HL-60 (cell line): ENCODE data around the gene SYNM.

ENCODE experiments used
- DNase-seq, 2 experiments: peaks; one replicate each; pipeline ENCODE4 v3.0.0-alpha.2; 2010 to 2020; ENCODE audit warnings: low read depth in 1 of 2, low spot score in 1 of 2
- H3K27ac ChIP-seq: fragments of 250-450 bp; sonication (Bioruptor Pico); replicated peaks from 2 replicates; pipeline ENCODE4 v1.5.1; 2020; ENCODE audit warnings: mild to moderate bottlenecking, moderate library complexity
- H3K27me3 ChIP-seq: fragments of 250-450 bp; sonication (Bioruptor Pico); 2 replicates; pipeline ENCODE4 v1.5.1; 2021; ENCODE audit warnings: mild to moderate bottlenecking, moderate library complexity; ENCODE audit not compliant: insufficient read depth, poor library complexity, severe bottlenecking
- H3K4me3 ChIP-seq: replicated peaks from 2 replicates; pipeline ENCODE4 v1.5.1; 2011; ENCODE audit warnings: mild to moderate bottlenecking, control low read depth, low read length; ENCODE audit not compliant: insufficient read depth
- GABPA ChIP-seq: IDR thresholded peaks from 2 replicates; pipeline ENCODE4 v1.6.1; 2012; ENCODE audit warnings: low read depth
- POLR2AphosphoS5 ChIP-seq: IDR thresholded peaks from 2 replicates; pipeline ENCODE4 v1.6.1; 2012; ENCODE audit warnings: low read depth
- SPI1 ChIP-seq: IDR thresholded peaks from 2 replicates; pipeline ENCODE4 v1.6.1; 2012; ENCODE audit warnings: low read depth, mild to moderate bottlenecking, borderline replicate concordance
- TF ChIP-seq, protein P1 (sequence below): IDR thresholded peaks from 2 replicates; pipeline ENCODE4 v1.6.1; 2012; ENCODE audit warnings: low read depth; ENCODE audit not compliant: insufficient replicate concordance
- TF ChIP-seq, protein P2 (sequence below): IDR thresholded peaks from one replicate; pipeline ENCODE4 v1.5.1; 2011; ENCODE audit warnings: low read length, control low read depth, inconsistent platforms; ENCODE audit not compliant: insufficient read depth

Gene SYNM

DNA sequence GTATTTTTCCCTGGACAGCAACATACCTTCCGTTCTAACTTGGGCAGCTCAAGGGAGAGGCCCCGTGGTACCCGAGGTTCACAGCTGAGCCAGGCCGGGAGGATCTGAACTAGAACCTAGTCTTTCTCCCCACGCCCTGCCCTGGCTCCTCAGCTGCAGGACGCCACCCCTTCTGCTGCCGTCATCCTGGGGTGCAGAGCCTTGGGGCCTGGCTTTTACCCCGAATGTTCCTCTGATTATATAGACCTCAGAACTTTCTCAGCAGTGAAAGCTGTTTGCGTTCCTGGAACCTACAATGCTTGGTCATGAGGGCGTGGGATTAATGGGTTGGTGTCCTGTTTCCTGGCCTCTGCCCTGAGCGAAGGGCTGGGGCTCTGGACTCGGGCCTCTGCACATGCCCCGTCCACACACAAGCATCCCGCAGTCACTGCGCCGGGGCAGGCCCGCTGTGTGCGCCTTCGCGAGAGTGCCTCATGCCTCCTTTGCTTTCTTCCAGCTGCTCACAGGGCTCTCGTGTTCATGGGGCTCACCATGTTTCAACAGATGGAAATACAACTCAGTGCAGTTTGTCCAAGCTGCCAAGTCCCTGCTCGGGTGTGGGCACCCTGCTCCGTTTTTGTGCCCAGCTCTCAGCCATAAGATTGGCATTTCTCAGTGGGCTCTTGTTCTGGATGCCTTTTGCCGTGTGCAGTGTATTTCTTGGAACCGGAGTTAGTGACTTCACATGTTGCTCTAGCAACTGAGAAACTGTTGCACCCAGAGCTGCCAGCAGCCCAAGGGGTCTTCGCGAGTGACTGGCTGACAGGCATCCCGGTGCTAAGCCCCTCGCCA is 20.4 kb downstream of the SYNM start:
- TF ChIP-seq SPI1 (no peak), GABPA (no peak), POLR2AphosphoS5 (no peak)
- TF ChIP-seq, protein P1, sequence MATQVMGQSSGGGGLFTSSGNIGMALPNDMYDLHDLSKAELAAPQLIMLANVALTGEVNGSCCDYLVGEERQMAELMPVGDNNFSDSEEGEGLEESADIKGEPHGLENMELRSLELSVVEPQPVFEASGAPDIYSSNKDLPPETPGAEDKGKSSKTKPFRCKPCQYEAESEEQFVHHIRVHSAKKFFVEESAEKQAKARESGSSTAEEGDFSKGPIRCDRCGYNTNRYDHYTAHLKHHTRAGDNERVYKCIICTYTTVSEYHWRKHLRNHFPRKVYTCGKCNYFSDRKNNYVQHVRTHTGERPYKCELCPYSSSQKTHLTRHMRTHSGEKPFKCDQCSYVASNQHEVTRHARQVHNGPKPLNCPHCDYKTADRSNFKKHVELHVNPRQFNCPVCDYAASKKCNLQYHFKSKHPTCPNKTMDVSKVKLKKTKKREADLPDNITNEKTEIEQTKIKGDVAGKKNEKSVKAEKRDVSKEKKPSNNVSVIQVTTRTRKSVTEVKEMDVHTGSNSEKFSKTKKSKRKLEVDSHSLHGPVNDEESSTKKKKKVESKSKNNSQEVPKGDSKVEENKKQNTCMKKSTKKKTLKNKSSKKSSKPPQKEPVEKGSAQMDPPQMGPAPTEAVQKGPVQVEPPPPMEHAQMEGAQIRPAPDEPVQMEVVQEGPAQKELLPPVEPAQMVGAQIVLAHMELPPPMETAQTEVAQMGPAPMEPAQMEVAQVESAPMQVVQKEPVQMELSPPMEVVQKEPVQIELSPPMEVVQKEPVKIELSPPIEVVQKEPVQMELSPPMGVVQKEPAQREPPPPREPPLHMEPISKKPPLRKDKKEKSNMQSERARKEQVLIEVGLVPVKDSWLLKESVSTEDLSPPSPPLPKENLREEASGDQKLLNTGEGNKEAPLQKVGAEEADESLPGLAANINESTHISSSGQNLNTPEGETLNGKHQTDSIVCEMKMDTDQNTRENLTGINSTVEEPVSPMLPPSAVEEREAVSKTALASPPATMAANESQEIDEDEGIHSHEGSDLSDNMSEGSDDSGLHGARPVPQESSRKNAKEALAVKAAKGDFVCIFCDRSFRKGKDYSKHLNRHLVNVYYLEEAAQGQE: no peak
- TF ChIP-seq, protein P2, sequence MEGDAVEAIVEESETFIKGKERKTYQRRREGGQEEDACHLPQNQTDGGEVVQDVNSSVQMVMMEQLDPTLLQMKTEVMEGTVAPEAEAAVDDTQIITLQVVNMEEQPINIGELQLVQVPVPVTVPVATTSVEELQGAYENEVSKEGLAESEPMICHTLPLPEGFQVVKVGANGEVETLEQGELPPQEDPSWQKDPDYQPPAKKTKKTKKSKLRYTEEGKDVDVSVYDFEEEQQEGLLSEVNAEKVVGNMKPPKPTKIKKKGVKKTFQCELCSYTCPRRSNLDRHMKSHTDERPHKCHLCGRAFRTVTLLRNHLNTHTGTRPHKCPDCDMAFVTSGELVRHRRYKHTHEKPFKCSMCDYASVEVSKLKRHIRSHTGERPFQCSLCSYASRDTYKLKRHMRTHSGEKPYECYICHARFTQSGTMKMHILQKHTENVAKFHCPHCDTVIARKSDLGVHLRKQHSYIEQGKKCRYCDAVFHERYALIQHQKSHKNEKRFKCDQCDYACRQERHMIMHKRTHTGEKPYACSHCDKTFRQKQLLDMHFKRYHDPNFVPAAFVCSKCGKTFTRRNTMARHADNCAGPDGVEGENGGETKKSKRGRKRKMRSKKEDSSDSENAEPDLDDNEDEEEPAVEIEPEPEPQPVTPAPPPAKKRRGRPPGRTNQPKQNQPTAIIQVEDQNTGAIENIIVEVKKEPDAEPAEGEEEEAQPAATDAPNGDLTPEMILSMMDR: no peak

DNA sequence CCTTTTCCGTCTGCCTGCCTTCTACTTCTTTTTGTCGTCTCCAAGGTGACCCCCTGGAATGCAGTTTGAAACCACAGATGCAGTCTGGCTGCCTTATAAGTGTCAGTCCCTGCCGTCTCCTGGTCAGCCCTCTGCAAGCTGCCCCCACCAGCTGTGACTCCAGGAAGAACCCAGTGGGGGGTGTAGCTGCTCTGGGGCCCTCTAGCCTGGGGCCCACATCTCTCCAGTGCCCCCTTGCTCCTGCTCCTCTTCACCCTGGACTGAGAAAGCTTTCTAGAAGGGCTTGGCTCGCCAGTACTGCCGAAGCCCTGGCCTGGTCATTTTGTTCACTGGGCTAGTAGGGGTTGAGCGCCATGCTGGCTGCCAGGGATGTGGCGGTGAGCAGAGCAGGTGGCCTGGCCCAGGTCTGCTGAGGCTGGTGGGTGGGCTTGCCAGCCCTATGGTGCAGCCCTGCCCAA is 21.3 kb downstream of the SYNM start:
- no peak for DNase-seq

More for the DNA sequence above, 20.4 kb downstream of the SYNM start:
- no peak overlapping the region for H3K4me3 ChIP-seq
- no peak for DNase-seq
- H3K27ac ChIP-seq: no peak overlapping the region
- H3K27me3 ChIP-seq: no peaks in the 10 kb centered on the region

DNA sequence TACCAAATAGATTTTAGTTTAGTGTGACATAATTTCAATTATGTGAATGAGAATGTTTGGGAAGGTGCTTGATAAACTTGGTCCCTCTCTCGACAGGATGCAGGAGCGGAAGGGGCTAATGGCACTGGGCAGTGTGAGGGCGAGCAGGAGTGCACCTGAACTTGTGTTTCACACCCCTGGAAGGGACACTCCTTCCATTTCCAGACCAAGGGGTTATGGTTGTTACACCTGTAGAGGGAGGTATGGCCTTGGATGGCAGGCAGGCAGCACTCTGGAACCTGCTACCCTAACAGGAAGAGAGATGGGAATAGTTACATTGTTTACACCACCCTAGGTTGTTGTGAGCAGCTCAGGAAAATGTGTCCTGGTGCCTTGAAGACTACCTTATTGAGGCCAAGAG is 22.1 kb downstream of the SYNM start:
- Histone ChIP-seq H3K4me3 (no peak overlapping the region), H3K27me3 (no peaks in the 10 kb centered on the region), H3K27ac (no peak overlapping the region)
- TF ChIP-seq GABPA (no peak), POLR2AphosphoS5 (no peak), SPI1 (no peak)
- TF ChIP-seq, protein P2: no peak
- TF ChIP-seq, protein P1: no peak
- no peak for DNase-seq

More for the DNA sequence above, 21.3 kb downstream of the SYNM start:
- no peak overlapping the region for H3K27ac ChIP-seq
- no peak overlapping the region for H3K4me3 ChIP-seq
- TF ChIP-seq SPI1 (no peak), GABPA (no peak), POLR2AphosphoS5 (no peak)
- TF ChIP-seq, protein P2: no peak
- TF ChIP-seq, protein P1: no peak
- no peaks in the 10 kb centered on the region for H3K27me3 ChIP-seq
